GM12873 (cell line): Measurements from ENCODE around the gene FOSL2.

Experiments
- CTCF ChIP-seq: IDR thresholded peaks from 2 replicates; pipeline ENCODE4 v1.5.1; 2012; ENCODE audit warnings: low read depth, mild to moderate bottlenecking, moderate library complexity, low read length, control low read depth; ENCODE audit not compliant: insufficient read depth; ENCODE audit errors: missing control alignments

Gene FOSL2

GRCh38 chr2:28347193-28347592 is 45.5 kb upstream of the FOSL2 start:
- no peak for TF ChIP-seq CTCF

- TF ChIP-seq CTCF = no peak
Observed at GRCh38 chr2:28347596-28347995, 45.1 kb upstream of the FOSL2 start.

GRCh38 chr2:28348149-28348567 is 44.5 kb upstream of the FOSL2 start:
- no peak for TF ChIP-seq CTCF

DNA sequence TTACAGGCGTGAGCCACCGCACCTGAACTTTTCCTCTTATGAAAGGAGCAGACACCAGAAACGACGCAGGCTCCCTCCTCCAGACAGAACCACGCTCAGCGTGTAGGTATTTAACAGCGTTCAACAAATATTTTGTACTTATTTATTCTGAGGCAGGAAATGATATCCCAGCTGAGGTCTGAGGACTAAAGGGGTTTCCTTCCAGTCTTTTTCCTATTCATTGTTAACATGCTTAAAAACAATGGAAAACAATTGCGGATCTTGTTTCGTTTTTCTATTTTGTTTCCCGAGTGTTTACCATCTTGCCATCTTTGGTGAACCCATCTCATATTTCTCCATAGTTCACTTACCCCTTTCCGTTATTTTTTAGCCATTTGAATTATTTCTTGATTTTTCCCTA is 43.7 kb upstream of the FOSL2 start:
- TF ChIP-seq CTCF = no peak

GRCh38 chr2:28349546-28350165 is 43.0 kb upstream of the FOSL2 start:
- TF ChIP-seq CTCF = no peak

- TF ChIP-seq CTCF = no peak
Observed at GRCh38 chr2:28350196-28350595, 42.5 kb upstream of the FOSL2 start.

- TF ChIP-seq CTCF = no peak
Observed at GRCh38 chr2:28350791-28351285, 41.8 kb upstream of the FOSL2 start.
